Activated CD4-positive, alpha-beta T cell treated with anti-CD3 and anti-CD28 coated beads, Interleukin-10, Interleukin-2, amounts not matched to agents 100 ng/mL and 50 ng/mL, durations not matched to agents 16 hours and 8 hours (primary cell): ENCODE data around the gene MYOT.
"Not testable (repeated sequence)": the region's sequence is repeated elsewhere in the genome, so short reads cannot be mapped to it uniquely, and the experiment has no call there.

Experiments
- DNase-seq: peaks from one replicate; pipeline ENCODE4 v3.0.0-alpha.2; 2020

The MYOT gene

GRCh38 chr5:137856916-137857862 is 10.5 kb upstream of the MYOT start:
- no peak for DNase-seq

GRCh38 chr5:137858223-137858916 is 9.3 kb upstream of the MYOT start:
- peak; percentile 13 for DNase-seq

DNA sequence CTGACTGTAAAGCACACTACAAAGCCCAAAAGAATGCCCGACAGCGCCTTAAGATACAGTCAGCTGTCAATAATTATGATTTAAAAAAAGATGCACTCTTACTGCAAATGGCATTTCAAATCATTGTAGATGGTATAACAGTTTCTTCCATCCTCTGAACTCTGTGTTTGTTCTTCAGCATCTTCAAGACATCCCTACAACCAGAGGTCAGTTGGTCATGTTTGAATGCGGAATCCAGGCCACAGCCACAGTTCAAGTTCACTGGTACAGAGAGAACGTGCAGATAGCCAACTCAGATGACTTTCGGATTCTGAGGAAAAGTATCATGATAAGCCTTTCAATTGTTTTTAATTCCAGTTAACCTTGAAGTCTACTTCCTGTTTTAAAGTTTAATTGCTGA is 8.7 kb upstream of the MYOT start:
- no peak for DNase-seq

DNA sequence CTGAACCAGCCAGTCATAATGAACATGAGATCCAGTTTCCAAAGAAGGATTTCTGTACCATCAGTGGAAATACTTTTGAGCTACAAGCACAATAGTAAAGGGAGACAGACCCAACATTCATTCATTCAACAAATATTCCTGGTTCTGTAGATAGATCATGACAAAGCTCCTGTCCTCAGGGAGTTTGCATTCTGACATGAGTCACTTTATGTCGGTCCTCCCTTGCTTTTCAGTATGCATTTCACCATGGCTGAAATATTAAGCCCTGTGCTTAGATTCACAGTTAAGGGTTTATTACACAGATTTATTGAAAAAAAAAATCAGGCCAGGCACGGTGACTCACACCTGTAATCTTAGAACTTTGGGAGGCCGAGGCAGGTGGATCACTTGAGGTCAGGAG is 5.4 kb upstream of the MYOT start:
- no peak for DNase-seq

DNA sequence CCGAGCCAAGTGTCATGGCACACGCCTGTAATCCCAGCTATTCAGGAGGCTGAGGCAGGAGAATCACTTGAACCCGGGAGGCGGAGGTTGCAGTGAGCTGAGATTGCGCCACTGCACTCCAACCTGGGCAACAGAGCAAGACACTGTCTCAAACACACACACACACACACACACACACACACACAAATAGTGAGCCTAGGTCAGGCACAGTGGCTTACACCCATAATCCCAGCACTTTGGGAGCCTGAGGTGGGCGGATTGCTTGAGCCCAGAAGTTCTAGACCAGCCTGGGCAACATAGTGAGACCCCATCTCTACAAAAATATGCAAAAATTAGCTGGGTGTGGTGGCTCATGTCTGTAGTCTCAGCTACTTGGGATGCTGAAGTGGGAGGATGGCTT is 4.0 kb upstream of the MYOT start:
- DNase-seq, result not testable (repeated sequence)

- DNase-seq, result no peak
Measured at GRCh38 chr5:137866541-137867388, 895 bp upstream of the MYOT start.

DNA sequence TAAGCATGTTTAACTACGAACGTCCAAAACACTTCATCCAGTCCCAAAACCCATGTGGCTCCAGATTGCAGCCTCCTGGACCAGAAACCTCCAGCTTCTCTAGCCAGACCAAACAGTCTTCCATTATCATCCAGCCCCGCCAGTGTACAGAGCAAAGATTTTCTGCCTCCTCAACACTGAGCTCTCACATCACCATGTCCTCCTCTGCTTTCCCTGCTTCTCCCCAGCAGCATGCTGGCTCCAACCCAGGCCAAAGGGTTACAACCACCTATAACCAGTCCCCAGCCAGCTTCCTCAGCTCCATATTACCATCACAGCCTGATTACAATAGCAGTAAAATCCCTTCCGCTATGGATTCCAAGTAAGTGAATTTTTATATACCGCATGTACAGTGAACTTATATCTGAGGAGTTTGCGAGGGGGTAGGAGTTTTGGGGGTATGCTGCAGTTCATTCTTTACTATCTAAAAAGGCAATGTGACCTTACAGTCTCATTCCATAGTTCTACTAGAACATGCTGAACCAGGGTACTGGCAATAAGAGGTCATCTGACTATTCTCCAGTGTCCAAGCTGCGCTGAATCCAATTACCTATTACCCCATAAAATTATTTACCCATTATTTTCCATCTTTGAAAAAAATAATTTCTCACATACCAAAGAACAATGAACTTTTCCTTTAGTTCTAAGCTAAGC is 3.1 kb downstream of the MYOT start:
- DNase-seq, result no peak

DNA sequence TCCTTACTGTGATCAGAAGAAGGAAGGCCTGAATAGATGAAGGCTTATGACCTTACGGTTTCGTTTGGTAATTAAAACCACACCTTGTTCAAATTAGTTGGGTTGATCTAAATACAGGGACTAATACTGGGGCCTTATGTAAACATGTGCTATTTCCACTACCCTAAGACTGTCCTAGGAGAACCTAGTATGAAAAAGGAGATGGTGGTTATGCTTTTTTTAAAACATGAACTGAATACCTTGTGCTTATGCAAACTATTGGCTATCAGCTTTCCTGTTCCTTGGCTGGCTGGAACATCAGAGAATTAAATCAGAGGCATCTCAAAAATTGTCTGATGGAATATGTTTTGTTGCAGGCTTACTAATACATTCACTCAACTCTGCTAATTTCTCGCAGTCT is 3.9 kb downstream of the MYOT start:
- no peak for DNase-seq

DNA sequence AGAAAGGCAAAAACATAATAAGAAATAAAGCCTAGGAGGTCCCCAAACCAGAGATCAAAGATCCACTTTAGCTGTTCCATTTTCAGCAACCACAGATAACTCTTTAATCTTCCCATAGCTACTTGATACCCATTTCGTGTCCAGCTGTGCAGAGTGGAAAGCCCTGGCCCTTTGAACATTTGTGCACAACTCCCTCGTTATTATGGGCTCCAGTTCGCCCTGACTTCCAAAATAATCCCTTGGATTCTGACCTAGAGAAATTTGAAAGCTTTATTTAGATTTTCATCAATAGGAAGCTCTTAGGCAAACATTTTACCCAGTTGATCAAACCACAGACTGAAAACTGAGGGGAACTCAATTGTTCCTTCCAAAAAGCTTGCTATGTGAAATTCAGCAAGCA is 4.8 kb downstream of the MYOT start:
- no peak for DNase-seq

DNA sequence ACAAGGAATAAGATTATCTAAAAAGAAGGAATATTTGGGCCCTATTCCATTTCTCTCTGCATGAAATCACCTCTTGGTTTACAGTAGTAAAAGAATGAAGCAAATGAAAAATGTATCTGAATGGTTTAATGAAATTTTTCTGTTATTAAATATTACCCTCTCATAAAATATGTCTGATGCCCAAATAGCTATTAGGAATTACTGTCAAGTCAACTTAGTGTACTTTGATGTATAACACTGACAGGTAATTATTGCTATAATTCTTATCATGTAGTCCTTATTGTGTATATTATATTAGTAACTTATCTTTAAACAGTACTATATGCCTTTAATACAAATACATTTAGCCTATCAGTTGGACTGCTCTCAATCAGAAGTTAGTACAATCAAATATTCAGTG is 8.4 kb downstream of the MYOT start:
- no peak for DNase-seq

GRCh38 chr5:137880313-137880712 is 12.7 kb downstream of the MYOT start:
- DNase-seq, result no peak

DNA sequence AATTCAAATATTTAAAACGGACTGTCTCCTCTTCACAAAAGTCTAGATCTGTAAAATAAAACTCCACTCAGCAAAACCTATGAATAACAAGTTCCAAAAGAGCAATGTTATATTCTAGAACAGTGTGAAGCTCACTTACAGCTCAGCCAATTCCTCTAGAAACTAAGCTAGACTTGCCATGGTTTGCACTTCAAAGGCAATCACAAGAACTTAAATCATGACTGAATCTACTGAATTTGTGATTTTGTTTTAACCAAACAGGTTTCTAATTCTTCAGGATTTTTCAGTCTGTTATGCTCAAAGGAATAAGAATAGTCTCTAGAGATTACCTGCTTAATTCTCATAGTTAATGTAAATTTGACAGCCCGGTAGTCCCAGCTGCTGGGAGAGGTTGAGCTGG is 20.2 kb downstream of the MYOT start:
- DNase-seq, result no peak

DNA sequence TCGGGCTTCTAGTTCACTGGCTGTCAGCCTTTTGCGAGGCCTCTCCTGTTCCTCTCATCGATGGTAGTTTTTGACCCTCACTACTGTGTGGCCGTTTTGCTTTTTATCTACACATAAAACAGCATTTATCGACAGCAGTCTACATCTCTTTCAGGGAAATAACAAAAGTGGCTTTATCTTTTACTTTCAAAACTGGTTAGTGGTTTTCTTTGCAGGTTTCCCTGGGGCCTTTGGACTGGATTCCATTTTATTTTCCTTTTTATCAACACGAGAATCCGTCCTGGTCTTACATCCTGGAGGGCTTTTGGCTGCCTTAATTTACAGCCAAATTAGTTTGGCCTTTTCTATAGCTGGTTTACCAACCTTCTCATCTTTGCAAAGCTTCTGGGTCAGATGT is 20.8 kb downstream of the MYOT start:
- peak; percentile 2 for DNase-seq

- peak; percentile 93 for DNase-seq
Measured at GRCh38 chr5:137888863-137889759, 21.5 kb downstream of the MYOT start, which contains the start of gene PKD2L2. PKD2L2 (plus strand) TSS chr5:137889457; CDS start chr5:137889492, 35 bp downstream.

- no peak for DNase-seq
Measured at GRCh38 chr5:137890845-137891244, 23.2 kb downstream of the MYOT start.

- DNase-seq, result peak; percentile 4
Measured at GRCh38 chr5:137891849-137892248, 24.2 kb downstream of the MYOT start.

GRCh38 chr5:137894586-137894985 is 26.9 kb downstream of the MYOT start:
- DNase-seq, result no peak

GRCh38 chr5:137896560-137896959 is 28.9 kb downstream of the MYOT start:
- DNase-seq, result no peak

- DNase-seq, result no peak
Measured at GRCh38 chr5:137899493-137899892, 31.8 kb downstream of the MYOT start.

DNA sequence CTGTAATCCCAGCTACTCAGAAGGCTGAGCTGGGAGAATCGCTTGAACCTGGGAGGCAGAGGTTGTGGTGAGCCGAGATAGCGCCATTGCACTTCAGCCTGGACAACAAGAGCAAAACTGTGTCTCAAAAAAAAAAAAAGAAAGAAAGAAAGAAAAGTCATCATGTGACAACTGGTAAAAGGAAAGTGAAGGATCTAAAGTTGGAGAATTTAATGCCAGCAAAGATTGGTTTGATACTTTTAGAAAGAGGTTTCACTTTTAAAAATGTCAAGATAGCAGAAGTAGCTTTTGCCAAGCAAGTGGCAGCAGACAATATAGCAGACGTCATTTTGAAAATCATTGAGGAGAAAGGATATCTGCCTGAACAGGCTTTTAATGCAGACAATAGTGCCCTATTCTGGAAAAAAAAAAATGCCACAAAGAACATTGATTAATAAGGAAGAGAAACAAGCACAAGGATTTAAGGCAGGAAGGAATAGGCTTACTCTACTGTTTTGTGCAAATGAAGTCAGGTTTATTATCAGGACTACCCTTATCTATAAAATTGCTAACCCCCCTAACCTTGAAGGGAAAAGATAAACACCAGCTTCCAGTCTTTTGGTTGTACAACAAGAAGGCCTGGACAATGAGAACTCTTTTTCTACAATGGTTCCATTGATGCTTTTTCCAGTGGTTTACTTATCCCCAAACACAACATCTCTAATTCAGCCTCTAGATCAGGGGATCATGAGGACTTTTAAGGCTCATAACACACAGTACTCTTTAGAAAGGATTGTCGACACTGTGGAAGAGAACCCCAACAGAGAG is 33.6 kb downstream of the MYOT start:
- no peak for DNase-seq
